Anterior cingulate cortex (tissue), 58 donors: ENCODE data around the gene CCDC57.

Source experiments
- DNase-seq, 58 donors: peaks; one replicate each; lab custom pipeline; 2025; lab: John Stamatoyannopoulos, UW

The CCDC57 gene

GRCh38 chr17:82113422-82113821 is 99.2 kb downstream of the CCDC57 start:
- DNase-seq: no peak

- DNase-seq: no peak
Measured at GRCh38 chr17:82112914-82113311, 99.7 kb downstream of the CCDC57 start.

GRCh38 chr17:82112181-82112913 is 100.3 kb downstream of the CCDC57 start:
- no peak for DNase-seq

GRCh38 chr17:82110298-82110697 is 102.3 kb downstream of the CCDC57 start:
- no peak for DNase-seq

GRCh38 chr17:82108961-82109475 is 103.6 kb downstream of the CCDC57 start:
- DNase-seq: no peak

GRCh38 chr17:82108496-82108945 is 104.1 kb downstream of the CCDC57 start:
- DNase-seq: no peak

- DNase-seq: no peak
Measured at GRCh38 chr17:82108038-82108437, 104.6 kb downstream of the CCDC57 start.

- no peak for DNase-seq
Measured at GRCh38 chr17:82107341-82107860, 105.2 kb downstream of the CCDC57 start.

- peak in 15 of 58 donors; percentile 19 to 55 (median 35) for DNase-seq
Measured at GRCh38 chr17:82106688-82107305, 105.8 kb downstream of the CCDC57 start.

GRCh38 chr17:82105882-82106687 is 106.6 kb downstream of the CCDC57 start:
- DNase-seq: peak in 9 of 58 donors; percentile 22 to 56 (median 31)

- no peak for DNase-seq
Measured at GRCh38 chr17:82105417-82105881, 107.2 kb downstream of the CCDC57 start.

GRCh38 chr17:82104797-82105416 is 107.7 kb downstream of the CCDC57 start:
- no peak for DNase-seq

- peak in 41 of 58 donors; percentile 19 to 78 (median 48) for DNase-seq
Measured at GRCh38 chr17:82103553-82104451, 108.8 kb downstream of the CCDC57 start.

GRCh38 chr17:82101767-82102679 is 110.6 kb downstream of the CCDC57 start:
- DNase-seq: peak in 26 of 58 donors; percentile 16 to 69 (median 35)

- no peak for DNase-seq
Measured at GRCh38 chr17:82101301-82101715, 111.3 kb downstream of the CCDC57 start.

GRCh38 chr17:82100502-82101298 is 111.9 kb downstream of the CCDC57 start:
- no peak for DNase-seq
